Kidney capillary endothelial cell (primary cell): ENCODE results near the gene EIF4A3.
"Not testable (repeated sequence)": the region's sequence is repeated elsewhere in the genome, so short reads cannot be mapped to it uniquely, and the experiment has no call there.

Experiments
- DNase-seq: peaks from one replicate; pipeline ENCODE4 v3.0.0-alpha.2; 2018; ENCODE audit warnings: low spot score

EIF4A3 gene

DNA sequence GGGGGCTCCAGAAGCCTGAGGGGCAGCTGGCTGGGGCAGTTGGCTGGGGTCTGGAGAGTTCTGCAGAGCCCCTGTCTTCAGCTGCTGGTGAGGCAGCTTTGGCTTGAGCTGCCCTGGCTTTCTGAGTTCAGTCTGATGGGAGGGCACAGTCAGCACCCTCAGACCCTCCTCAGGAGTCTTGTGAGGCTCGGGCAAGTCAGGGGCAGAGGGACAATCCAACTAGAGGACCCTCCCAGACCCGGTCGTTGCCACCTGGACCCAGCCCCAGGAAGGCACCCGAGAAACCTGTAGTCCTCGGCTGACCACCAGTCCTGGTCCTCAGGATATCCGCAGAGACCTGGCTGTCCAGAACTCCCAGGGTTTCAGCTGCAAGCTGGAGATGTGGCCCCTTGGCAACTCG is 24.8 kb upstream of the EIF4A3 start:
- no peak for DNase-seq

DNA sequence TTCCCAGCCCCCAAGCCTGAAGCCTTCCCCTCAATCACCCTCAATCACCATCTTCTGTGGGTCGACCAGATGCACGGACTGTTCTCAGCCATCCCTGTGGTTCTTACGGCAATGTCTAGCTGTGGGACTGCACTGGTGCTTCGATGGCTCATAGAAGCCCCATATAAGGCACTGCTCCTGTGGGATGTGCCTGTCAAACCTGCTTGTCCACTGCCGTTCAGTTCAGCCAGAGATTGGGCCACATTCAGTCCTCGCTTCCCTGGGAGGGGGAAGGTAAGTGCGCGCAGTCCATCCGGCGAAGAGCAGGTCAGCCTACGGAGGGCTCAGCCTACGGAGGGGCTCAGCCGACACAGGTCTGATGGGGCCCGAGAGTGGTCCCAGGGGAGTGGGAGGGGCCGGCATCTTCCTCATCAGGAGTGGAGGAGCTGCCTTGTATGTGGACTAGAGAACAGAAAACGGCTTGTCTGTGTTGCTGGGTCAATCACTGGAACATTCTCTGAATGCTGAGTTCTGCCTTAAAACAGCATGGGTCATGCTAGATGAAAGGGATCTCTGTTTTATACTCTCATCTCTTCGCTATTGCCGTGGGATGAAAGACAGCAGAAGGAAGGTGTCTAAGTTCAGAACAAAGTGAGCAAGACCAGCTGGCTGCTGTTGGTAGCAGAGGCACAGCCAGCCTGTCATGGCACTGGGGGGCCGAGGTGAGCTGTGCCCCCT is 23.0 kb upstream of the EIF4A3 start, which contains the start of gene CARD14:
CARD14 (plus strand) TSS at position 247 of the 717 bp plus-strand sequence. CDS start 11,409 bp downstream, outside the sequence.
- DNase-seq: no peak

DNA sequence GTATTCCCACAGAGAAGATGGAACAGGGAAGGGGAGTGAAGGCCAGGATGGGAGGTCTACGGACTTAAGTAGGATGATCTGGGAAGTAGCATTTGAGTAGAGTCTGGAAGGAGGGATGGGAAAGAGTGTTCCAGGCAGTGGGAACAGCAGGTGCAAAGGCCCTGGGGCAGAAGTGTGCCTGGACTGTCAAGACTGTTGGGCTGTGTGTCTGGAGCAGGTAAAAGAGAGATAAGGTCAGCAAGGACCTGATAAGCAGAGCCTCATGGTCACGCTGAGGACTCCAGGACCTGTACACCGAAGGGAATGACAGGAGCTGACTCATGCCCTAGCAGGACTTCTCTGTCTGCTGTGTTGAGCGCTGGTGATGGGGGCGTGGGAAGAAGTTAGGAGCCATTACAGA is 22.2 kb upstream of the EIF4A3 start:
- DNase-seq: no peak

DNA sequence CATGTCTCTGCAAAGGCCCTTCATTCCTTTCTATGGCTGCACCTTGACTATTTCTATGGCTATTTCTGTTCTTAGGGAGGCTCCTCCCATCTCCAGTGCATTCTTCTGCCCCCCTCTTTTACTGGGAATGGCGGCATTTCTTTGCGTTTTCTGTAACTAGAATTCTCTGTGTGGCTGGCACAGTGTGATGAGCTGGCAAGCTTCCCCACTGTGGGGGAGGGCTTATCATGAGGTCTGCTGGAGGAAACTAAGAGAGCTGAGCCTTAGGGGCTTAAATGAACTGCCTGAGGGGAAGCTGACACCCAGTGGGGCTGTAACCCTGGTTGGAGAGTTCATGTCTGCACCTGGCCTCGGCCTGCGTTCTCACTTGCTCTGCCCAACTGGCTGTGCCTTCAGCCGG is 21.4 kb upstream of the EIF4A3 start:
- DNase-seq: no peak

DNA sequence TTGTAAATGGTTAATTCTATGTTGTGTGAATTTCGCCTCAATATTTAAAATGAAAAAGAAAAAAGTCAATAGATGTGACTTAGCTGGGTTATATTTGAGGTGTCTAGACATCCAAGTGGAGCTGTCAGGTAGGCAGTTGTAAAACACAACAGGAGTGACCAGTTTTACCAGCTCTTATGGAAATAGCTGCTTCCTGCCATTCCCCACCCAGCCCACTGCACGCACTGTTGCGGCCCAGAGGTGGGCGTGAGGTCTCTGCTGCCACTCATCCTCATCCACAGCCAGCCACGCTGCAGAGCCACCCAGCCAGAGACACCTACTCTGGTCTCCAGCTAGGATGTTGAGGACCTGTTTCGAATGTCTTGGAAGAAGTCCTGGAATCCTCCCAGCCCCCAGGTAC is 19.5 kb upstream of the EIF4A3 start:
- no peak for DNase-seq

DNA sequence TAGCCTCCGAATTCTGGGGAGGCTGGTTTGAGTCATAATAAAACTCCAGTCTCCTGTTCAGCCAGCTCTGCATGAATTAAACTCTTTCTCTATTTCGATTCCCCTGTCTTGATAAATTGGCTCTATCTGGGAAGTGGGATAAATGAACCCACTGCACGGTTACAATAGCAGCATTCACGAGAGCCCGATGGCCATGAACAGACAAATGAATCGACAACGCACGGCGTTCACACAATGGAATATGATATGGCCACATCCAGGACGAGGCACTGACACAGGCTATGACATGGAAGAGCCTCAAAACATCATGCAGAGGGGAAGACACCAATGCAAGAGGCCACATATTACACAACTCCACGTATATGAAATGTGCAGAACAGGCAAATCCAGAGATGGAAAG is 17.3 kb upstream of the EIF4A3 start:
- DNase-seq: no peak

DNA sequence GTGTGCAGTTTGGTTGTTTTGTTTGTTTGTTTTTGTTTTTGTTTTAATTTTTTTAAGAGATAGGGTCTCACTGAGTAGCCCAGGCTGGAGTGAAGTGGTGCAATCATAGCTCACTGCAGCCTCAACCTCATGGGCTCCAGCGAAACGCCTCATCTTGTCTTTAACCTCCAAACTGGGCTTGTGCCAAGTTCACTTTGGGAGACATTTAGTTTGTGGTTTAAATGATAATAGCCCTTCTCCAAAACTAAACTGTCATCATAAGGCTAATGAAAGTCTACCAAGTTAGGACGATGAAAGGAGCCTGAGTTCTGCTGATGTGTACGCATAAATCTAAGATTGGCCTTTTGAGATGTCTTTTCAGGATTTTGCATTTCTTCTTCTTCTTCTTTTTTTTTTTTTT is 16.4 kb upstream of the EIF4A3 start:
- DNase-seq: no peak

DNA sequence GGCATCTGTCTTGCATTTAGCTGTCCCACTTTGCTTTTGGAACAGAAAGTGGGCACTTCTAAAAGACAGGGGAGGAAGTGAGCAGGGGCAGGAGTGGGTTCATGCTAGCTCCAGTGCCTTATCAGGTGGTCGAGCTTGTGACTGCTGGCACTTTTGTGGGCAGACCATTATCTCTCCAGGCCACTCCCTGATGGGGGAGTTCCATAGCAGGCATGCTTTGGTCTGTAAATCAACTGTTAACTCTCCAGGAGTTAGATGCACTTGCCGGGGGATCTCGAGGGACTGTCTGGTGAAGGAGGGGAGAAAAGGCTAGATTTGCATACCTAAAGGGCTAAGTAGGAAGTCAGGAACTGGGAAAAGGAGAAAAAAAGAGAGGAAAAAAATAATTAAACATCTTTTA is 13.6 kb upstream of the EIF4A3 start:
- DNase-seq: no peak

DNA sequence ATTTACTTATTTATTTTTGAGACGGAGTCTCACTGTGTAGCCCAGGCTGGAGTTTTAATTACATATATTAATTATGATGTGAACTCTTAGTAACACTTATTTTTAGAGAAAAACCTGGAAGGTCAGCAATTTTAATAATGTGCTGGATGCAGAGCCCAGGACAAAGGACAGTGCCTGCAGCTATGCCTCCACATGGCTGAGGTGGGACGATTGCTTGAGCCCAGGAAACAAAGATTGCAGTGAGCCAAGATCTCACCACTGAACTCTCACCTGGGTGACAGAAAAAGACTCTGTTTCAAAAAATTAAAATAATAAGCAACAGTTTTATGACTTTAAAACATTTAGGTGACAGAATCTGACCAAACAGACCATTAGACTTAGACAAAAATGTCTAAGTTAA is 11.9 kb upstream of the EIF4A3 start:
- DNase-seq: no peak

DNA sequence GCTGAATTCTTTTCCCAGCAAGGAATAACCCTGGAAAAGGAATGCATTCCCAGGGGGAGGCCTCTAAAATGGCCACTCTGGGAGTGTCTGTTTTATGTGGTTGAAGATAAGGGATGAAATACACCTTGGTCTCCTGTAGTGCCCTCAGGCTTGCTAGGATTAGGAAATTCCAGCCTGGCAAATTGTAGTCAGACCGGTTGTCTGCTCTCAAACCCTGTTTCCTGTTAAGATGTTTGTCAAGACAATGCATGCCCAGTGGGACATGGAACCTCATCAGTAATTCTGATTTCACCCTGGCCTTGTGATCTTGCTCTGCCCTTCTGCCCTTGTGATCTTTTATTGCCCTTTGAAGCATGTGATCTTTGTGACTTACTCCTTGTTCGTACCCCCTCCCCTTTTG is 8.7 kb upstream of the EIF4A3 start:
- DNase-seq: not testable (repeated sequence)

DNA sequence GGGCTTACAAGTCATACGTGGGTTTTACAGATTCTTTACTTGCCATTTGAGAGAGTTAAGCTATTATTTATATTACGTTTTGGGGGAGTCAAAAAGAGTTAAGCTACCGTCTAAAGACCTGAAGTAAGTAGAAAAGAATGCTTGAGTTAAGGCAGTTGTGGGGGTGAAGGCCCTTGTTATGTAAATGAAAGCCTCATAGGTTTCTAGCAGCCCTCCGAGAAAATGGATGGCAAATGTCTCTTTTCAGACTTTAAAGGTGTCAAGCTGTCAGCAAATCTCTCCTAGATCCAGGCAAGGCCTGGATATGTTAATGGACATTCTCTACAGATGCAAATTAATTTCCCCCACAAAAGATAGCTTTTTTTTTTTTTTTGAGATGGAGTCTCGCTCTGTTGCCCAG is 7.2 kb upstream of the EIF4A3 start:
- DNase-seq: no peak

DNA sequence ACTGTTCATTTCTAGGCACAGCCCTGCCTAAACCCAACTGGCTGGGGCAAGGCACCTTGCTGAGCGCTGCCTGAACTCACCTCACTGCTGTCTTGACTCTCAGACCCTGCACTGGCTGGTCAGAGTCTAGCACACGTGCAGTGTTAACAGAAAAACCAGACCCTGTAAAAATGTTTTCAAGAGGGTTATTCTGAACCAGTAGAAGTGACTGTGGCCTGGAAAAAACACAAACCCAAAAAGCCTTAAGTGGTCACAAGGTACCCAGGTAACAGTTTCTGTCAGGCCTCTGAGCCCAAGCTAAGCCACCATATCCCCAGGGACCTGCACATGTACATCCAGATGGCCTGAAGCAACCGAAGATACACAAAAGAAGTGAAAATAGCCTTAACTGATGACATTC is 6.1 kb upstream of the EIF4A3 start:
- no peak for DNase-seq

DNA sequence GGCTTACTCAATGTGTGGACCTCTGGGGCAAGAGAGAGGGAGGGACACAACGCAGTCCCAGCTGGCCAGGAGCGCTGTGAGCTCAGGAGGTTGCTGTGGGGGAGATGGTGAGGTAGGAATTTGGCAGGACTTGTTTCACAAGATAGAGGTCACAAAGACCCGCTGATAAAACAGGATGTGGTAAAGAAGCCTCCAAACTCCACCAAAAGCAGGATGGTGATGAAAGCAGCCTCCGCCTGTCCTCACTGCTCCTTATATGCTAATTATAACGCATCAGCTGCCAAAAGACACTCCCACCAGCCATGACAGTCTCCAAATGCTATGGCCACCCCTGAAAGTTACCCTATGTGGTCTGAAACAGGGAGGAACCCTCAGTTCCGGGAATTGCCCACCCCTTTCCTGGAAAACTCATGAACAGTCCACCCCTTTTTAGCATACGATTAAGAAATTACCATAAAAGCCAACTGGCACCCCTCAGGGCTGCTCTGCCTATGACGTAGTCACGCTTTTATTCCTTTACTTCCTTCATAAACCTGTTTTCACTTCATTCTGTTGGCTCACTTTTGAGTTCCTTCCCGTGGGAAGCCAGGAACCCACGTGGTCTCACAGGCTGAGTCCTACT is 5.3 kb upstream of the EIF4A3 start:
- DNase-seq: no peak

DNA sequence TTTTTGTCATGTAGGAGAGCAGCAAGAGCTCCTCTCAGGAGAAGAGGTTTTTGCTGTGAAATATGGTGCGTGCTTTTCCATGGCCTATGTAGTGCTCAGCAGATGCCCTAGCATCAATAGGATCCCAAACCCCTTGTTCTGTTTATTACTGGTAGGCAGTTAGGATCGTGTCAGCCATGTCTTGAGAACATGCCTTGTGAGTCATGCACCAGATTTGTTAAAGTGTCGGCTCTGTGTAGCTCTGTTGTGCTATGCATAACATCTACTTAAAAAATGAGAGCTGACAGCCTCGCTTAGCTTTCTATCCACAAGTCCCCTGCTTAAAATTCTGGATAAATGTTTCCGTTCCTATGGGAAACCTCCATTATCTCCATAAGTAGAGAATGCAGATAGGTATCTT is 4.4 kb upstream of the EIF4A3 start:
- DNase-seq: no peak

DNA sequence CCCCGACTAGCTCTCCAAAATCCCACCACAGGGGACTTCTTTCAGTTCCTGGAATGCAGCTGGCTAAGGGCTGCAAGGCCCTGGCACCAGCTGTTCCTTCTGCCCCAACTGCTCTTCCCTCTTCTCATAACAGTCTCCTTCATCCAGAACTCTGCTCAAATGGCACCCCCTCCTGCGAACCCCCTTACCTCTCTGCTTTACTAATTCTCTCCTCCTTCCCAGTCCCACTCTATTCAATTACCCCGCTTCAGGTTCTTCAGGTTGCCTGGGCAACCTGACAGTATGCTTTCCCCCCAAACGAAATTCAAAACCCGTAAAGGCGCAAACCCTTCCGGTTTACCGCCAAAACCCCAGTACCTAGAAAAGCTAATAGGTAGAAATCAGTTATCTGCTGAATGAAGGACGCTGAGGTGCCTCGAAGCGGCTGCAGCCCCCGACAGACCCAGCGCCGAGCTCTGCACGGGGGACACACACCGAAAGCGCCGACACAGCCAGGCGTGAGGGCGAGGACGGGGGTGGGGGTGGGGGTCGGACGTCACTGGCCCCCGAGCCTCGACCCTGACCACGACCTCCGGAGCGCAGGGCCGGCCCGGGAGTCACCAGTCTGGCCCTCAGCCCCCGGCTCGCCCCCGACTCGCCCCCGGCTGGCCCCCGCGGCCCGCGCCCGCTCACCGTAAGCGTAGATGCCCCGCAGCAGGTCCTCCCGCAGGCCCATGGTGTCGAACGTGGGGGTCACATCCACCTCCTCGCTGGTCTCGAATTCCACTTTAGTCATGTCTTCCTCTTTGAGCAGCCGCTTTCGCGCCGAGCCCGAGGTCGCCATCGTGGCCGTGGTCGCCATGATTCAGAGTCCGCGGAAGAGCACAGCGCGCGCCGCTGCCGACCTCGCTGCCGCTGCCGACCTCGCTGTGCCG is 550 bp downstream of the EIF4A3 start:
- DNase-seq: no peak

DNA sequence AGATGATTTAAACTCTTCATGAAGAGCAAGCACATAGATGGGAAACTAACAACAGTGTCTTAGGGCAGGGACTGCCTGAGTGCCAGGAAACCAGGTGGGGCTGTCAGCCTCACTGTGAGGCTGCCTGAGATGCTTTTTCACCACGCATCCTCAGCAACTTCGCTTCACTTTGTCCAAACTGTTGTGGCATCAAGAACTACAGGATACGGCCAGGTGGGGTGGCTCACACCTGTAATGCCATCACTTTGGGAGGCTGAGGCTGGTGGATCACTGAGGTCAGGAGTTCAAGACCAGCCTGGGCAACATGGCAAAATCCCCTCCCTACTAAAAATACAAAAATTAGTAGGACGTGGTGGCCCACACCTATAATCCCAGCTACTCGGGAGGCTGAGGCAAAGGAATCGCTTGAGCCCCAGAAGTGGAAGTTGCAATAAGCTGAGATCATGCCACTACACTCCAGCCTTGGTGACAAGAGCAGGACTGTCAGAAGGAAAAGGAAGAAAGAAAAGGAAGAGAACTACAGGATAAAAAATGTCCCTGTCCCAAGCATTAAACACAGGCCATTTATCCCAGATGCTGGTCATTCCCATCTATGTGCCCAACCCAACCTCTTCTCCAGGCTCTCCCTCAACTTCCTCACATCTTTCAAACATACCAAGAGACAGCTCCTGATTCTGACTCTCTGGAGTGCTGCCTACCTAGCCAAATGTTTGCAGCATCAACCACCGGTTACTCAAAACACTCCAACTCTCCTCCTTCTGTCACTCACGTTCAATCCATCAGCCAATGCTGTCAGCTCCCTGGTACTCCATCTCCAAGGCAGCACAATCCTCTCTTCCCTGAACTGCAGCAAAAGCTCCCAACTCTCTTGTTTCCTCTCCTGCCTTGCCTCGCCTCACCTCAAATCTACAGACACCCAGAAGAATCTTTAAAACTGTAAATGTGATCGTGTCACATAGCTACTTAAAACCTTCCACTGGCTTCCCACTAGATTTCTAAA is 1.6 kb downstream of the EIF4A3 start:
- no peak for DNase-seq

DNA sequence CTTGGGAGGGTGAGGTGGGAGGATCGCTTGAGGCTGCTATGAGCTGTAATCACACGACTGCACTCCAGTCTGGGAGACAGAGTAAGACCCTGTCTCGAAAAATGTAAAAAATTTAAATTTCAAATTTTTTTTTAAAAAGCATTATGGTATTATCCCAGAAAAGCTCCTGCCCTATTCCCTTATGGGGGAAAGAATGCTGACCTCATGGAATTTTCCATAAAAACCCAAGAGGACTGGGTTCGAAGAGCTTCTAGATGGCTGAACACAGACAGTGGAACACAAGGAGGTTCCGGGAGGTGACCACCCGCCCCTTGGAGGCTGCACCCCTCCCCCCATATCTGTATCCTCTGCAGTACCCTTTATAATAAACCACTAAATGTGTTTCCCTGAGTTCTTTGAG is 4.0 kb downstream of the EIF4A3 start:
- no peak for DNase-seq

DNA sequence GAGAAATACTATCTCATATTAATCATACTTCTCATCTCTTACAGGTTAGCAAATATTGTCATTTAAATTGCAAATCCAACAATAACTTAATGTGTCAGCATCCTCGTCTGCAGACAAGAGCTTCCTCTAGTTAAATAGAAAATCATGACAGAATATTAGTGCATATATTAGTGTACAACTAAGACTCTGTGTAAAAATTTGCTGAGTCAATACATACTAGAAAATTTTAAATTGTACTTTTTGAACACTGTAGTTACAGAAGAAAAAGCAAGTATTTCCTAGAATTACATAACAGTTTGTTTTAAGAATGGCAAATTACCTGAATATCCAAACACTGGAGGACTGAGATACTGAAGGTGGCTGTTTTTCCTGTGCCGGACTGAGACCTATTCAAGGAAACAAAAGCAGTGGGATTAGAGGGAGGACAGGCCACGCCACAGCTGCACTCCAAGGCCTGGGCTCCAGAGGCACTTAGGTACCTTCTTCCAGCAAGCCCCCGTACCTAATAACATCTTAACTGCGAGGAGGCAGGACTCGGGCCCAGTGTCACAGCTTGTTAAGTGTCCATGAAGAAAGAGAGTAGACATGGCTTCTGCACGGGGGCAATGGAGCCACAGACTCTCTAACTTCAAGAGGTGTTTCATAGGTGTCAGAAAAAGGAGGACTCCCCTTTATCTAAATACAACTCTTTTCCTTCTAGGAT is 5.3 kb downstream of the EIF4A3 start:
- DNase-seq: no peak

DNA sequence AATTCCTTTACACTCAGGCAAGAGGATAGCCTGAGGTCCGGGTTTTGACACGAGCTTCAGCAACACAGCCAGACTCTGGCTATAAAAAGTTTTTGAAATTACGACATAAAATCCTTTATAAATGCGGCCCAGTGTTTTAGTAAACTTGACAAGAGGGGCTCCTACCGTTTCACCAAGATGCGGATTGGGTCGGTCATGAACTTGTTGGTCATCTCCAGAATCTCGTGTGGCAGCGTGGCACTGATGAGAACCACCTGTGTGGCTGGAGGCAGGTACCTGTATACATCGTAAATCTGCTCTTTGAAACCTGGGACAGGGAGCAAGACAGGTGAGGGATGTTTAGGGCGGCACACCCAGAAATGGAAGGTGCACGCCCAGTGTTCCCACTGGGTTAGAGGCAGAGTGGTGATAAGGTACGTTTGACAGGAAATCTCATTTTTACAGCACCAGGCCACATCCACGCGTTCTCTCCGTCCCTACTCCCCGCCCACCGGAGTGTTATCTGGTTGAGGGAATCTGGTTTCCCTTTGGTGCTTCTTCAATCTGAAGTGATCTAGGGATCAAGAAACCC is 8.0 kb downstream of the EIF4A3 start:
- no peak for DNase-seq

DNA sequence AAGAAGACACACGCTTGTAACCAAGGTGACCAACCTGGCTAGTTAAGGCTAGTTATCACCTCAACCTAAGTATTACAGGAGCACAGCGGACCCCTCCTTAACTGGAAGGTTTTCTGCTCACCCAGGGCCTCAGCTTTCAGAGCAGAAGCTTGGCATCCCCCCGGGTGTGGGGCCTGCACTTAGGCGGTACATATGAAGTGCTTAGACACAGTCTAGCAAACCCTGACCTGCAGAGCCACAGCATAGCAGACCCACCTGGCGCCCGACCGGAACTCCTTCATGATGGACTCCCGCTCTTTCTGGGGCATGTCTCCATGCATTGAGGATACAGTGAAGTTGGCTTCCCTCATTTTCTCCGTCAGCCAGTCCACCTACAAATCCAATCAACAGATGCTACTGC is 9.8 kb downstream of the EIF4A3 start:
- no peak for DNase-seq

DNA sequence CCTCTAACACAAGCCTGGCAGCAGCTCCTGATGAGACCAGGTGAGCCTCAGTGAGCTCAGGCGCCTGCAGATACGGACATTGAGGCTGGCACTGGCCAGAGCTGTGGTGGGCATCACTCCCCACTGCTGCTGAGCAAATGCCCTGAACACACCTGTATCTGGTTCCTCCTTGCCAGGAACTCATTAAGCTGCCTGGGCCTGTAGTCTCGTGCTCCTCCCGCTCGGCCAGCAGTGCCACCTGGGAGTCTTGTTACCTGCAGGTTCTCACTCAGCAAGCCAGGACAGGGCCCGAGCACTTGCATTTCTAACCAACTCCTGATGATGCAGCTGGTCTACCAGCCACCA is 13.3 kb downstream of the EIF4A3 start:
- no peak for DNase-seq
